Forelimb muscle (tissue), 1 donor: ENCODE measurements around the gene PSMD7. TPM values are rescaled to one million over a fixed set of nuclear protein-coding genes. Genes with fewer than 3 reads are reported as not detected.
A peak's percentile ranks its signal among the peaks of the same experiment; 100 is the strongest.

Source experiments
- DNase-seq: peaks from one replicate; pipeline ENCODE4 v3.0.0-alpha.2; 2013; ENCODE audit warnings: low read depth
- polyA plus RNA-seq: library from polyadenylated mRNA; unstranded; fragments of 120-200 nt; gene quantifications from one replicate; pipeline ENCODE4 v1.2.1, GENCODE V29; 2013; ENCODE audit not compliant: insufficient read length

PSMD7 gene
- 91.6 TPM for polyA plus RNA-seq

DNA sequence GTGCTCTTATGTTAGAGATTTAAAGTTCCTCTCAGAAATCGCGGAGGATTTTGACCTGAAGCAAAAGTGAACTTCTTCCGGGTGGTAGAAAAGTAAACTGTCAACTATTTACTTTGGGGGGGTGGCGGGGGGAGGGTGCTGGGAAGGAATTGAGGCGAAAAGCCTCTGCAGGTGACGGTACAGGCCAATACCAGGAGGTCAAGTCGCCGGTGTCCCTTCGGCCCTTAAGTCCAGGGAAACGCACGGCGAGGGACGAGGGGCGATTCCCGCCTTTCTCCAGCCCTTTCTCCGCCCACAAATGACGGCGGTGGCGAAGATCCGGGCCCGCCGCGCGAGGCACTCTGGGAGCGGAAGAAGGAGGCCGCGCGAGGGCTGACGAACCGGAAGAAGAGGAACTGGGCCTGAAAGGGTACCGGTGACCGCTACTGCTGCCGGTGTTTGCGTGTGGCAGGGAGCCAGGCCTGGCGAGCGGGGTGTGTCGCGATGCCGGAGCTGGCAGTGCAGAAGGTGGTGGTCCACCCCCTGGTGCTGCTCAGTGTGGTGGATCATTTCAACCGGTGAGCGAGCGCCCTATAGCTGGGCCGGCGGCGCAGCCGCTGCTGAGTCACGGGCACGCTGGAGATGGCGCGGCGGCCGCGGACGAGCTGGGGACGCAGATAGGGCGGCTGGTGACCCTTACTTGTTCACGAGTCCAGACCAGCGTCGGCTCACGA is at the start of gene PSMD7:
Gene PSMD7, plus strand, starts transcription at position 383 of the 713 bp plus-strand sequence. Its CDS starts 101 bp downstream, at position 484.
- peak; percentile 77 for DNase-seq

DNA sequence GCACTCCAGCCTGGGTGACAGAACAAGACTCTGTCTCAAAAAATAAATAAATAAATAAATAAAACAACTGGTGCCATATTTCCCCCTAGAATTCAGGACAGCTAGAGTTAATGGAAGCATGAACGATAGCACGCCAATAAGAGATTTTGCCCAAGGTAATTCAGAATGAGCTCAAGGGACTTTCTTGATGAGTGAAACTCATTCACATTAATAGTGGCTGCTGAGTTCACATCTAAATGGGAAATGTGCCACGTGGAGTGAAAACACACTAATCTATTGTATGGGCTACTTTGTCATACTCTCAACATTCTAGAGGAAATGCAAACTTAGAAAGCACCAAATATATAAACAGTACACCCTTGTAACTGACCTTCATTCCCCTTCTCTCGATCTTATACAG is 47.4 kb upstream of the PSMD7 start:
- no peak for DNase-seq

DNA sequence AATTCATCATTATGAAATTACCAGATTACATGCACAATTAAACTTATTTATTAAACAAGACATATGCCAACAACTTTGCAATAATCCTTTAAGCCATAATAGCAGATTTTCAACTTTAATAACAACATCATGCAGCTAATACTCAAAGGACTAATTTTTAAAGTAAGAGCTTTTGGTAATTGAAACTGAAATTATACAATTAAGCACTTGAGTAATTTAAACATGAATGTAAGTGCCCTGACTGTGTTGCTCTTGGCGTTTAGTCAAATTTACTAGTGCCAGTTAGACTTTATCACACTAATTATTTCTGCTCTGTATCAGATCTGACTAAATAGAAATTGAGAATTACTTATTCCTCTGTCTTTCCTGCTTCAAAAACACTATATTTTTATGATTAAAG is 46.8 kb upstream of the PSMD7 start:
- no peak for DNase-seq

DNA sequence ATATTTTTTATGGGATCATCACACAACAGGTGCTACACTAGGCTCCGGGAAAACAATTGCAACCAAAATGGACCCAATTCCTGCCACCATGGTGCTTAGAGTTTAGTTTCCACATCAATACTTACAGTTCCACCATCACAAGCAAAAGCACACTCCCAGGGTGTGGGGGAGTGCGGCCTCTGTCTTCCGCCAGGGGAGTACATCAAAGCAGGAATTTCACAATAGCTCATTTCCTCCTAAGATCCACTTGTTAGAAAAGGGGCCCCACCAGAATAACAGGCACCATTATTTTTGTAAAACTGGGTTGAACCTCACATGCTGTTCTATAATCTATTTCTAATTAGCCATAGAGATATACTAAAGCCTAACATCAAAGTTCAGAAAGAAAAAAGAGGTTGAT is 44.3 kb upstream of the PSMD7 start:
- DNase-seq, result no peak

DNA sequence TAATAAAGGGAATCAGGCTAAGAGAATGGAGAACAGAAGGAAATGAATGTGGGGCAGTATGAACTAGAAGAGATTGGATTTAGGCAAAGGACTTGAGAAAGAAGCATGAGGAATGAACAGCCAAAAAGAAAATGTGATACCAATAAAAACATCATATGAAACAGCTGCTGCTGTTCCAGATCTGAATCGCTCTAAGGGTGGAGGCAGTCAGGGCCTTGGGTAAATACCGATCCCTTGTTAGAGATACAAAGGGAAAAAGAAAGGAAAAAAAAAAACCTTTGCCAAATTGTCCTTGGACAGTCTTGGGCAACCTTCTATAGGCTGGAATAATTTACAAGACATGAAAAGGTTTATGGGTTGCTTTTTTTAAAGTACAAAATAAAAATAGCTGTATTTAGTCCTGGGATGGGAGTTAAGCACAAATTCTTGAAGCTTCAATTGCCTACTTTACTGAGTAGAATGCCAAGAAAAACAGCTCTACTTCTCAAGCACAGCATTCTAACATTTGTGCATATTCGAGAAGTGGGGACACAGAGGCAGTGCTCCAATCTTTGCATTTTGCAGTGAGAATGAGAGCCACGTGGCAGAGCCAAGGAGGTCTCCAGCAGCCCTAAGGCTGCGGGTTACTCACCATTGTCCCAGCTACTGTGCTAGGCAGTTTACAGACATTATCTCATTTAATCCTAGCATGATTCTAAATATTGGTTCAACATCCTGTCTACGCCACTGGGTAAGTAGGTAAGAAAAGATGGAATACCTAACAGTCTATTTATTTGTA is 43.3 kb upstream of the PSMD7 start:
- DNase-seq, result no peak

DNA sequence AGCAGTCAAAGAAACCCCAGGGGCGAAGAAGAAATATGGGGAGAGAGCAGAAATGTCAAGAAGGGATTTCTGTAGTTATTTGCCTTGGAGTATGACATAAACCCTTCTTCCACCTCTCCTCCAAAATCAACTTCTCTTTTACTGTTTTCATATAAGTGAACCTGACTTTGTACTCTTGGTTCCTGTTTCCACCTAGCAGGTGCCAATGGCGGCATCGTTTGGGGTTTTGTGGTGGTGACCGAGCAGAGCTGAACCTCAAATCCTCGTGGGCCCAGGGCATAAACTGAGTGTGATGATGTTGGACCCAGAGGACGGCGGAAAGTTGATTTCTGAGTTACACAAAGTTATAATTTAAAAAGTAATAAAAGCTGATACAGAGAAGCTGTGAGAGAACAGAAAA is 39.6 kb upstream of the PSMD7 start:
- DNase-seq, result no peak

DNA sequence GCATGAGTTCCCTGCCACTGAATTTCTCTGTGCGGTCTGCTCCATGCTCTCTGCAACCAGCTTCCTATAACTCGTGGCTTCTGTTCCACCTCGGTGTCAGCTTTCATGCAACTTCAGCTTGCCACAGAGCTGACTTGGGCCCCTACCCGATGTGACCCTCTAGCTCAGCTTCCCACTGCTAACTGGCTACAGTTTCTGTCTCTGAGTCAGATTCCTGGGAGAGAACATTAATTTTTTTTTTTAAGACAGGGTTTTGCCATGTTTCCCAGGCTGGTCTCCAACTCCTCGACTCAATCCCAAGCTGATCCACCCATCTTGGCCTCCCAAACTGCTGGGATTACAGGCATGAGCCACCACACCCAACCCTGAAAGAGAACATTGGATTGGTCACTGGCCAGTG is 35.5 kb upstream of the PSMD7 start:
- DNase-seq, result no peak

DNA sequence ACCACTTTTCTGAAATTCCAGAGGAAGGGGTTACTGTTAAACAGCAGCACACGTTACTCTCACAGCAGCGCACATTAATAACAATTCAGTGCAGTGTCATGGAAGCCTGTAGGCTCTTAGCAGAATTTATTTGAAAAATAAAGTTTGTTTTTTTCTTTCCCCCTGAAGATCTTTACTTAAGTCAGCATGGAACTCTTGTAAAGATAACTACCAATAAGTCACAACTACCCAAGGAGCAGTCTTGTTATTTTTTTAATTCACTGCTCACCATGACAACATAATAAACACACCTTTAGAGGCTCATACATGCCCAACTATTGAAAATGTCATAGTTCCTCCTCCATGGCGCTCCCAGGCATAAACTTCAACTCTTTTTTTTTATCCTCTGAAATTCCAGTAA is 31.8 kb upstream of the PSMD7 start:
- DNase-seq, result no peak

DNA sequence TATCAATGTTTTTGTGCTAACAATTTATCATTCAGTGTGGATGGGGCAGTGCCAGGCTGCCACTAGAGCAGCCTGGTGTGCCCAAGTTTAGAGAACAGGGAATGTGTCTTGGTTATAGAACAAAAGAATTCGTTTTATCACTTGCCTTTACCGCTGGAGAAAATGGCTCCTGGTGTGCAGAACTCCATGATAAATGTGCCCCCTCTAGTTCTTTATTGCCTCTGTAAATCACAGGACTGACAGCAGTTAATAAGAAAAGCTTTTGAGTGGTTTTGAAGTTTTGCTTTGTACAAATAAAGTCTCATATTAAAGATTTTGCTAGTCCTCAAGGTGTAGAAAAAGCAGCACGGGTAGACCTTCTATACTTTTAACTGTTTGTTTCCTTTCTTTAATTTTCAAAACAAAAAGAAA is 28.2 kb upstream of the PSMD7 start:
- DNase-seq, result no peak

DNA sequence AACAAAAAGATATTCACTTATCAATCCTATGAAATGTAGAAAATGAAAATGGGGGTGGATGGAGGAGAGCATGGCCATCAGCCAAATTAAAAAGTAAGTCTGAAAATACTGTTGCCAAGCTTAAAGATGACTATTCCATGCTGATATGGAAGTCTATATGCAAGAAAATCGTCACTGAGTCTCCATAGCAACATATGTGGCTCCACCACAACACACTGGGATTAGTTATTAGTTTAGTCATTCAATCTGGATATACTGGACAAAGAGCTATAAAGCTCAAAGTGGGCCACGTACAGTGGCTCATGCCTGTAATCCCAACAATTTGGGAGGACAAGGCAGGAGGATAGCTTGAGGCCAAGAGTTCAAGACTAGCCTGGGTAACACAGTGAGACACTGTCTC is 24.7 kb upstream of the PSMD7 start:
- DNase-seq, result no peak

DNA sequence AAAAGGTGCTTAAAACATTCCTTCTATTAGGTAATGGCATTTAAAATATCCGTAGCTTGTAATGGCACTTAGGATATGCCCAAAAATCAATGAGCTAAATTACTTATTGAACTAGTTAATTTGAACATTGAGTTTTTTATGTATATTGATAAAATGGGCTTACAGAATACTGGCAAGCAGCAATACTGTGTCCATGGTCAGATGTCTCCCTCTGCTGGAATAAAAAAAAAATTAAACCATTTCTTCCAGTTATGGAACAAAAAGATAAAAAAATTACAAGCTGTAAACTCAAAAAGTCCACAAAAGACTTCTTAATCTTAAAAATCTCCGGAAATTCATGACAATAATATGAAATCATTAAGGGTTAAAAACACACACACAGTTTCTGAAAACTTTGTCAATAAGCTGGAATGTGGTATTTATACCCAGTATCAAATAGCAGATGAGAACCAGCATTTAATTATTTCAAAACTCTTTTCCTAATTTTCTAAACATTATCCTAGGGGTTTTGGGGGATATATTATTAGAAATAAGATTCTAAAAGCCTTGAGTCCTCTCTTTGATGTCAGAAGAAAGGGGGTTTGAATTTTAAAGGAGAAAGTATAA is 21.5 kb upstream of the PSMD7 start:
- no peak for DNase-seq

DNA sequence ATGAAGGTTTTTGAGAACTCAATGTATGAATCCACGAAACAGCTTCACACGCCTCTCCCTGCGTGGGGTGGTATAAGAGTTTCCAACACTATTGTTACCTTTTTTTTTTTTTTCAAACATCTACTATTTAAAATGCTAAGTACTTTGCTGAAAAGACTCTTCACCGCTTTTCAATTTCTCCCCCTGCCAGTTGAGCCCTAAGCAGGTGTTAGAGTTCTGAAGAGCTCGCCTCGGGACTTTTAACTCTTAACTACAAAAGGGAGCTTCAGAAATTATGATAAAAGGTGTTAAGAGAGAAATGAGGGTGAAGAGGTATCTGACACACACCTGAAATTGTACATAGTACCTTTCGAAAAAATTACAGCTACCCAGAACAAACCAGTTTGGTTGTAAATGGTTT is 20.9 kb upstream of the PSMD7 start:
- DNase-seq, result no peak

DNA sequence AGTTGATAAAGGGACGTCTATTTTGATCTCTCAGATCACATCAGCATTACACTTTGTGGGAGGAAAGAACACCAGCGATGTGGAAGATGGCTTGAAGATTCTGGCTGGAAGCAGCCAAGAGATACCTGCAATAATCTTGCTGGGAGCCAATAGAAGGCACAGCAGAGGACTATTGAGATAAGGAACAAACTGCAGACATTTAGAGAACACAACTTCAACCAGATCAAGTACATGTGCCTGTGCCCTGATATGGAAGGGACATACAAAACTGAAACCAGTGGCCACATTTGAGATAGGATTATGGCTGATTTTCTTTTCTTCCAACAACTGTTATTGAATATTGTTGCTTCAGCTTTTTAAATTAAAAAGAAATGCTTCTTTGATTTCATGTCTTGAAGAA is 18.6 kb upstream of the PSMD7 start:
- DNase-seq, result no peak

DNA sequence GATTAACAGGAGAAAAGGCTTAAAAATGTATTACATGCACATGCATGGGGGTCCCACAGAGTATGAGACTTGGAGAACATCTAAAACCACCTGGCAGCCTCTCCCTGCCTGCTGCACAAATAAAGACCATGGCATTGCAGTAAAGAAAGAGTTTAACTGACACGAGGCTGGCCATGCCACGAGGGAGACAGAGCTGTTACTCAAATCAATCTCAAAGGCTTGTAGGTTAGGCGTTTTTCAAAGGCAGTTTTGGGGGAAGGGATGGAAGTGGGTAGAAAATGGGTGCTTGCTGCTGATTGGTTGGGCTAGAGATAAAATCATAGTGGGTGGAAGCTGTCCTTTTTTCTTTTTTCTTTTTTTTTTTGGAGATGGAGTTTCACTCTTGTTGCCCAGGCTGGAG is 17.3 kb upstream of the PSMD7 start:
- DNase-seq, result no peak

DNA sequence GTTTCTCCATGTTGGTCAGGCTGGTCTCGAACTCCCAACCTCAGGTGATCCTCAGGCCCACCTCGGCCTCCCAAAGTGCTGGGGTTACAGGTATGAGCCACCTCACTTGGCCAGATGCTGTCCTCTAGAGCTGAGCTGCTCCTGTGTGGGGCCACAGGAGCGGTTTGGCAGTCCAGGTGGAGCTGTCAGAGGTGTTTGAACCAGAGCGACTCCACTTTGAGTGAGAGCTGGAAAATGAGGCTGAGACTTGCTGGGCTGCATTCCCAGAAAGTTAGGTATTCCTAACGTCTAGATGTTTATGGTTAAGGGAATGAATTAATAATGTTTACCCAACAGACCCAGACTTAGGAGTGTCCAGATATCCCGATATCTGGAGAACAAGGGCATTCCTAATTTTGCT is 16.8 kb upstream of the PSMD7 start:
- no peak for DNase-seq

DNA sequence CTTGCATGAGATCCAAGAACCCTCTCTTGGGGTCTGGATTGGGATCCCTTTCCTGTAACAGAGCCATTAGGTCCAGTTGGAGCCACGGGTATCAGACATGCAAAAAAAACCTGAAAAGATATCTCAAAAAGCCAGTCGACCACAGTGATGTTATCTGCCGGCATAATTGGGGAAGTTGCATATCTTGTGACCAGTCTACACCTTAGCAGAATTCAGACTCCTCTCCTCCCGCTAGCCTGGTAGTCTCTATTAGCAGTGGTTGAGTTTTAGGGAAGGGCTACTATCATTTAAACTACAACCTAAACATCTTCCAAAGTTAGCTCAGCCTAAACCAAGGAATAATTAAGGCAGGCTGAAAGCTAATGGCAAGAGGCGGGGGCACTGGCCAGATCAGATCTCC is 16.2 kb upstream of the PSMD7 start:
- DNase-seq, result no peak

DNA sequence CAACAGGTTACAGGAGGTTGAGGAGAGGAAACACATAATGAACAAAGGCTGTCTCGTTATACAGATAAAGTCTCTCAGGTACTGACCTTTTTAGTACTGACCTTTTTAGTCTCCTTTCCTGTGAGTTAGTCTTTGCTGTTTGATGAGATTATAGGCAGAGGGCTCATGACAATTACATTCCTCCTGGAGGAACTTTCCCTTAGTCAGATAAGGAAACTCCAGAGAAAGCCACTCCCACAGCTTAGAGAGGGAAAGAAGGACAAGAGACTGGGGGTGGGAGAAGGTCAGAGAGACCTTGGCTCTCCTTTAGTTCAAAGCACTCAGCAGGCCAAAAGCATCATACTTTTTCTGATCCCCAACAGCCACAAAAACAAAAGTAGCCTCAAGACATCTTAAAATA is 15.3 kb upstream of the PSMD7 start:
- no peak for DNase-seq

DNA sequence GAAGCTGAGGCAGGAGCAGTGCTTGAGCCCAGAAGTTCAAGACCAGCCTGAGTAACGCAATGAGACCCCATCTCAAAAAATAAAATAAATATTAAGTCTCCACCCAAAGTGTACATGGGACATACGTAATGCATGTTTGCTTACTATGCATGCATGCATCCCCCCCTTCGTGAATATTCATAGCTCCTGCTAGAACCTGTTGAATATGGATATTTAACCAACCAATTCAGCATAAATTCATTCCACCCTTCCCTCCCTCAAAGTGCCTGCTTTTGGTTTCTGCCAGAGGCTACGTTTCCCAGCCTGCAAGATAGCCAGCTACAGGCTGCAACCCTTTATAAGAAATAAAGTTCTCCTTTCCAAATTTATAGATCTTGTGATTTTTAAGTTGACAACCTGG is 12.9 kb upstream of the PSMD7 start:
- DNase-seq, result no peak

DNA sequence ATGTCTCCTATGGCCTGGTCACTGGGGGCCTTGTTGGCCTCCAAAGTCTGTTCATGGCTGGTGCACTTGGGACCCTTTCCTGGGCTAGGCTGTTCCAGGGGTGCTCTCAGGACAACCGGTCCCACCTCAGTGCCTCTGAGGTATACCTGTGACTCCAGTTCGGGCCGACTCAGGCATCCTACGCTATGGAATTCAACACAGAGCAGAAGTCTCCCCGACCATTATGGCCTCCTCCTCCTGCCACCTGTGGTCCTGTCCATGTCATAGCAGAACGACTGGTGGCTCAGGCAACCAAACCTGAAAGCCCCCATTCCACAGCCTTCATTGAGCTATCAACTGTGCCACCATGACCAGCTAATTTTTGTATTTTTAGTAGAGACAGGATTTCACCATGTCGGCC is 8.5 kb upstream of the PSMD7 start:
- no peak for DNase-seq

DNA sequence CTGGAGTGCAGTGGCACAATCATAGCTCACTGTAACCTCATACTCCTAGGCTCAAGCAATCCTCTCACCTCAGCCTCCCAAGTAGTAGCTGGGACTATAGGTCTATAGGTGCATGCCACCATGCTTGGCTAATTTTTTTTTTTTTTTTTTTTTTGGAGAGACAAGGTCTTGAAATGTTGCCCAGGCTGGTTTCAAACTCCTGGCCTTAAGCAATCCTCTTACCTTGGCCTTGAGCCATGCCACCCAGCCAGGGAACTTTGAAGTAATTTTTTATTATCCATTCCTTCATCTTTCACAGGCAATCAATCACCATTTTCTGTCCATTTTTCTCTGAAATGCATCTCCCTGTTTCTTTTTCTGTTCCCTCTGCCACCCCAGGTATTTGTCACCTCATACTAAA is 6.3 kb upstream of the PSMD7 start:
- no peak for DNase-seq

DNA sequence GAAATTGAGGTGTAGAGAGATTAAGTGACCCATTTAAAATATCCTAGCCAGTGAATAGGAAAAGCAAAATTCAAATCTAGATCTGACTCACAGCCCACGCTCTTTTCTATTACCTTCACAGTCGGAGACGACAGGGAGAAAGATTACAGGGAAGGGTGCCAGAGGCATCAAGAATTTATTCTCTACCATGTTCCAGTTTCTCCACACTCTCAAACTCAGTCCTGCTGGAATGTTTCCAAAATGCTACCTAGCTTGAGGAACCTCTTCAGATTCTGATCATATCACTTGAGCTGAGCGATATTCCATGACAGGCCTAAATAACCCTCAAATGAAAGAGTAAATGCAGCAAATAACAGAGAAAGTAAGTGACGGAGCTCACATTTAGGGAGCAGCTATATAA is 5.4 kb upstream of the PSMD7 start:
- no peak for DNase-seq

DNA sequence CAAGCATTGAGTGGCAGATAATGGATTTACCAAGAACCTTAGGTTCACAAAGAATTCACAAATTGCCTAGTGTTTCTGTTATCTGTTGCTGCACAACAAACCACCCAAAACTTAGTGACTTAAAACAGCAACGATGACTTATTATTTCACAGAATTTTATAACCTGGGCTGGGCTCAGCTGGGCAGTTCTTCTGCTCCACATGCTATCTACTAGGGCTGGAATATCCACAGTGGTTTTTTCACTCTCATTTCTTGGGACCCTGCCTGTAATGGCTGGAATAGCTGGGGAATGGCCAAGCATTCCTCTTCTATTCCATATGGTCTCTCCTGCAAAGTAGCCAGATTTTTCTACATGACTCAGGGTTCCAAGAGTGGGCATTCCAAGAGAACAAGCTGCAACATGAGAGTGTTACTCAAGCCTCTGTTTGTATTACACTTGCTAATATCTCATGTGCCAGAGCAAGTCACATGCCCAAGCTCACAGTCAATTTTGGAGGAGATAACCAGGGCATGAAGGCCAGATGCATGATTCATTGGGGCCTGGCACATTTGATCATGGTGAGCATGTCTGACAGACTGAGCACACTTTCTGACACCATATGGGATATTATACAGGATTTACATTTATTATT is 4.9 kb upstream of the PSMD7 start:
- no peak for DNase-seq

DNA sequence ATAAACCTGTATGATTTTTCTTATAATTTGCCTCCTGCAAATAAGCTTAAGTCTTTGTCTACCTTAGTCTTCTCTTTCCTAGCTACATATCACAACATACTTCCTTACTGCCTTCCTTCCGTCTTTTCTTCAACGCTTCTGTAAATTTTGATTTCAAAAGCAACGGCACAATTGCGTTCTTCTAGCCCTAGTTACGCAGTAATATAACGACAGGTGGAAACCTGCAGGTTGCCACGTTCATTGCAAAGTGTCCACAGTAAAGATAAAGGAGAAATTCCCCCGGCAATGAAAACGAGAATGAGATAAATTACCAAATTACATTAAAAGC is 546 bp upstream of the PSMD7 start:
- DNase-seq, result no peak
